Astrocyte (in vitro differentiated cells and primary cell): ENCODE data around the gene THOP1. TPM values are rescaled to one million over a fixed set of nuclear protein-coding genes. Genes with fewer than 3 reads are reported as not detected.

ENCODE experiments used
- DNase-seq: peaks from one replicate; pipeline ENCODE4 v3.0.0-alpha.2; 2010; ENCODE audit warnings: low read depth
- FAIRE-seq: peaks from 2 replicates; lab custom pipeline; 2011; peaks lifted over from hg19 to GRCh38; lab: Jason Lieb, UNC
- H2AFZ ChIP-seq: 2 replicates; pipeline ENCODE4 v1.6.0; 2012; ENCODE audit warnings: low read depth, low read length, inconsistent platforms
- H3K27ac ChIP-seq: 2 replicates; pipeline ENCODE4 v1.5.1; 2011; ENCODE audit warnings: low read depth, low read length, inconsistent platforms
- H3K27me3 ChIP-seq: 2 replicates; pipeline ENCODE4 v1.6.0; 2011; ENCODE audit warnings: low read length, inconsistent platforms; ENCODE audit not compliant: insufficient read depth
- H3K36me3 ChIP-seq: 2 replicates; pipeline ENCODE4 v1.5.1; 2011; ENCODE audit warnings: low read length, inconsistent platforms; ENCODE audit not compliant: insufficient read depth
- H3K4me1 ChIP-seq: 2 replicates; pipeline ENCODE4 v1.5.1; 2011; ENCODE audit warnings: low read length, inconsistent platforms; ENCODE audit not compliant: insufficient read depth
- H3K4me2 ChIP-seq: 2 replicates; pipeline ENCODE4 v1.6.0; 2012; ENCODE audit warnings: low read length, inconsistent platforms
- H3K4me3 ChIP-seq: 2 replicates; pipeline ENCODE4 v1.5.1; 2011; ENCODE audit warnings: low read depth, mild to moderate bottlenecking, low read length, inconsistent platforms; ENCODE audit not compliant: insufficient read depth
- H3K79me2 ChIP-seq: 2 replicates; pipeline ENCODE4 v1.6.0; 2012; ENCODE audit warnings: mild to moderate bottlenecking, low read length, inconsistent platforms; ENCODE audit not compliant: insufficient read depth
- H3K9ac ChIP-seq: 2 replicates; pipeline ENCODE4 v1.6.0; 2012; ENCODE audit warnings: mild to moderate bottlenecking, low read length, inconsistent platforms
- H3K9me3 ChIP-seq: 2 replicates; pipeline ENCODE4 v1.5.1; 2012; ENCODE audit warnings: low read depth, mild to moderate bottlenecking, low read length, inconsistent platforms; ENCODE audit not compliant: insufficient read depth
- H4K20me1 ChIP-seq: 2 replicates; pipeline ENCODE4 v1.6.0; 2012; ENCODE audit warnings: low read length, inconsistent platforms; ENCODE audit not compliant: insufficient read depth
- H3K27ac Mint-ChIP-seq: one replicate; pipeline ENCODE4 v1.8.0; 2021; ENCODE audit warnings: mild to moderate bottlenecking, mixed read lengths; ENCODE audit not compliant: unreplicated experiment
- H3K27me3 Mint-ChIP-seq: one replicate; pipeline ENCODE4 v1.8.0; 2021; ENCODE audit warnings: low read depth, mixed read lengths; ENCODE audit not compliant: unreplicated experiment
- H3K36me3 Mint-ChIP-seq: one replicate; pipeline ENCODE4 v1.8.0; 2021; ENCODE audit warnings: low read depth, mixed read lengths; ENCODE audit not compliant: unreplicated experiment
- H3K4me1 Mint-ChIP-seq: one replicate; pipeline ENCODE4 v1.8.0; 2021; ENCODE audit warnings: low read depth, mixed read lengths; ENCODE audit not compliant: unreplicated experiment
- H3K4me3 Mint-ChIP-seq: one replicate; pipeline ENCODE4 v1.8.0; 2021; ENCODE audit warnings: mild to moderate bottlenecking, moderate library complexity, mixed read lengths; ENCODE audit not compliant: unreplicated experiment
- H3K9me3 Mint-ChIP-seq: one replicate; pipeline ENCODE4 v1.8.0; 2021; ENCODE audit warnings: mild to moderate bottlenecking, mixed read lengths; ENCODE audit not compliant: unreplicated experiment
- CTCF ChIP-seq: IDR thresholded peaks from 2 replicates; pipeline ENCODE4 v1.5.1; 2011; ENCODE audit warnings: low read depth, mild to moderate bottlenecking, inconsistent platforms, low read length, moderate library complexity; ENCODE audit not compliant: insufficient read depth
- EZH2 ChIP-seq: IDR thresholded peaks from 2 replicates; pipeline ENCODE4 v1.6.1; 2012; ENCODE audit warnings: mild to moderate bottlenecking, low read length, inconsistent platforms; ENCODE audit not compliant: insufficient read depth
- total RNA-seq: library from RNA; stranded (reverse); gene quantifications from 2 replicates; pipeline ENCODE4 v1.2.1, GENCODE V29; 2021

THOP1 gene
- total RNA-seq, 1 donor from 2014 or later, result 73.4 TPM

- Histone ChIP-seq H3K9me3 (no peaks in the 10 kb centered on the region), H2AFZ (no peak overlapping the region), H3K79me2 (no peaks in the 10 kb centered on the region), H3K4me1 (no peaks in the 10 kb centered on the region), H3K4me2 (no peak overlapping the region), H3K27ac (no peak overlapping the region), H3K4me3 (no peak overlapping the region), H3K36me3 (peaks cover 6% of the 10 kb centered on the region), H4K20me1 (peaks cover 10% of the 10 kb centered on the region), H3K9ac (no peak overlapping the region), H3K27me3 (no peaks in the 10 kb centered on the region)
- Mint-ChIP-seq H3K4me1 (no peaks in the 10 kb centered on the region), H3K9me3 (no peaks in the 10 kb centered on the region), H3K36me3 (peaks cover 7% of the 10 kb centered on the region), H3K4me3 (no peak overlapping the region), H3K27me3 (no peaks in the 10 kb centered on the region), H3K27ac (no peak overlapping the region)
- no peak for TF ChIP-seq EZH2
- no peak for TF ChIP-seq CTCF
- FAIRE-seq (no peak), DNase-seq (no peak)
Observed at GRCh38 chr19:2759362-2759761, 25.9 kb upstream of the THOP1 start.

GRCh38 chr19:2759965-2760364 is 25.3 kb upstream of the THOP1 start:
- H3K4me3 Mint-ChIP-seq, result no peak overlapping the region
- H3K9ac ChIP-seq, result no peak overlapping the region

More at GRCh38 chr19:2759965-2760364, 25.3 kb upstream of the THOP1 start:
- H3K36me3 ChIP-seq, result peaks cover 6% of the 10 kb centered on the region
- Mint-ChIP-seq H3K36me3 (peaks cover 7% of the 10 kb centered on the region), H3K27me3 (no peaks in the 10 kb centered on the region), H3K9me3 (no peaks in the 10 kb centered on the region), H3K27ac (no peak overlapping the region), H3K4me1 (no peaks in the 10 kb centered on the region)
- peaks cover 10% of the 10 kb centered on the region for H4K20me1 ChIP-seq
- TF ChIP-seq CTCF, result no peak
- no peak for TF ChIP-seq EZH2
- H3K4me1 ChIP-seq, result no peaks in the 10 kb centered on the region
- H3K27ac ChIP-seq, result no peak overlapping the region
- DNase-seq (no peak), FAIRE-seq (no peak)
- H3K79me2 ChIP-seq, result no peaks in the 10 kb centered on the region
- H2AFZ ChIP-seq, result no peak overlapping the region
- no peaks in the 10 kb centered on the region for H3K9me3 ChIP-seq
- no peaks in the 10 kb centered on the region for H3K27me3 ChIP-seq
- no peak overlapping the region for H3K4me3 ChIP-seq
- no peak overlapping the region for H3K4me2 ChIP-seq
